Natural killer cell (primary cell): ENCODE data around the gene TBC1D22B. TPM values are rescaled to one million over a fixed set of nuclear protein-coding genes. Genes with fewer than 3 reads are reported as not detected.

Source experiments
- ATAC-seq, 3 donors: fragments of 150-1000 bp in 2 of 3; fragments of 200-7000 bp in 1 of 3; cut with Tn5 transposase; 1 replicate in 1 of 3; 2 replicates in 2 of 3; pipeline ENCODE4 v1.10.0; 2021; ENCODE audit warnings: mild to moderate bottlenecking in 2 of 3, moderate library complexity in 2 of 3
- DNase-seq, 2 donors: peaks; one replicate each; pipeline versions ENCODE4 v3.0.0 to v3.0.0-alpha.2; 2013 to 2021; ENCODE audit warnings: mixed read lengths in 1 of 2
- H3K27ac ChIP-seq: one replicate; pipeline ENCODE4 v1.5.1; 2013; ENCODE audit warnings: mild to moderate bottlenecking, low read length
- H3K27me3 ChIP-seq: one replicate; pipeline ENCODE4 v1.6.1; 2013; ENCODE audit warnings: low read length; ENCODE audit not compliant: control insufficient read depth, insufficient read depth
- H3K36me3 ChIP-seq: one replicate; pipeline ENCODE4 v1.6.1; 2013; ENCODE audit warnings: low read length; ENCODE audit not compliant: control insufficient read depth, insufficient read depth
- H3K4me1 ChIP-seq: one replicate; pipeline ENCODE4 v1.6.1; 2013; ENCODE audit warnings: low read length; ENCODE audit not compliant: control insufficient read depth, insufficient read depth
- H3K4me3 ChIP-seq: one replicate; pipeline ENCODE4 v1.5.1; 2013; ENCODE audit warnings: low read length
- H3K9me3 ChIP-seq: one replicate; pipeline ENCODE4 v1.6.1; 2013; ENCODE audit warnings: low read length; ENCODE audit not compliant: control insufficient read depth, insufficient read depth
- H3K27ac Mint-ChIP-seq, 2 donors: one replicate each; pipeline ENCODE4 v1.8.0; 2022; ENCODE audit warnings: mild to moderate bottlenecking in 2 of 2, mixed read lengths in 2 of 2, moderate library complexity in 1 of 2
- H3K27me3 Mint-ChIP-seq, 2 donors: one replicate each; pipeline ENCODE4 v1.8.0; 2022; ENCODE audit warnings: low read depth in 2 of 2, mixed read lengths in 2 of 2
- H3K36me3 Mint-ChIP-seq: one replicate; pipeline ENCODE4 v1.8.0; 2022; ENCODE audit warnings: mixed read lengths
- H3K4me1 Mint-ChIP-seq, 2 donors: one replicate each; pipeline ENCODE4 v1.8.0; 2022; ENCODE audit warnings: mixed read lengths in 2 of 2
- H3K4me3 Mint-ChIP-seq: one replicate; pipeline ENCODE4 v1.8.0; 2022; ENCODE audit warnings: mild to moderate bottlenecking, moderate library complexity, mixed read lengths
- H3K9me3 Mint-ChIP-seq, 2 donors: one replicate each; pipeline ENCODE4 v1.8.0; 2022; ENCODE audit warnings: mixed read lengths in 2 of 2
- CTCF ChIP-seq: fragments of 200-600 bp; IDR thresholded peaks from one replicate; pipeline ENCODE4 v1.8.0; 2022; ENCODE audit warnings: antibody characterized with exemption
- WGBS: methylation state at CpG from one replicate; pipeline ENCODE4 v1.1.7; 2013; ENCODE audit warnings: missing lambda C conversion rate; ENCODE audit not compliant: insufficient coverage; 5-methylcytosine and 5-hydroxymethylcytosine counted together
- intact Hi-C: fragments of 100-400 bp; cut with micrococcal nuclease; formaldehyde crosslinking; loops from one replicate; pipeline ENCODE4 v1.14.2; 2022
- total RNA-seq, 4 donors: library from RNA; stranded (reverse); fragments of 120-200 nt in 1 of 4; gene quantifications; one replicate each; pipeline versions ENCODE4 v1.2.3 to v1.2.4, GENCODE V29; 2013 to 2022

The TBC1D22B gene
- total RNA-seq, 3 donors from 2014 or later (not counting 1 experiment from before 2014, with no cell fraction given), result 8.0 to 12.1 (median 12.0) TPM

- Mint-ChIP-seq H3K27me3 (peaks cover 5 to 17% of the 10 kb centered on the region in 2 donors), H3K4me3 (no peak overlapping the region), H3K36me3 (no peaks in the 10 kb centered on the region), H3K27ac (peak overlapping the region; percentile 52 to 94), H3K9me3 (no peaks in the 10 kb centered on the region), H3K4me1 (peaks cover 12% of the 10 kb centered on the region in 2 donors)
- H3K27me3 ChIP-seq, result no peaks in the 10 kb centered on the region
- peaks cover 10% of the 10 kb centered on the region for H3K4me1 ChIP-seq
- no peaks in the 10 kb centered on the region for H3K9me3 ChIP-seq
- ATAC-seq (no peak), DNase-seq (no peak)
- intact Hi-C loops, result no loop called here
- no peaks in the 10 kb centered on the region for H3K36me3 ChIP-seq
- 97% methylated on average over 6 of the region's 6 CpGs for WGBS
- H3K27ac ChIP-seq, result no peak overlapping the region
- no peak overlapping the region for H3K4me3 ChIP-seq
- TF ChIP-seq CTCF, result no peak
Observed at GRCh38 chr6:37241131-37241530, 16.4 kb upstream of the TBC1D22B start.

GRCh38 chr6:37241775-37242428 is 15.7 kb upstream of the TBC1D22B start:
- Histone ChIP-seq H3K27me3 (no peaks in the 10 kb centered on the region), H3K4me3 (no peak overlapping the region), H3K27ac (no peak overlapping the region), H3K4me1 (peaks cover 10% of the 10 kb centered on the region), H3K9me3 (no peaks in the 10 kb centered on the region), H3K36me3 (no peaks in the 10 kb centered on the region)
- H3K9me3 Mint-ChIP-seq, result no peaks in the 10 kb centered on the region
- intact Hi-C loops, result no loop called here
- no peak overlapping the region for H3K4me3 Mint-ChIP-seq
- H3K27ac Mint-ChIP-seq, result peak overlapping the region in 1 of 2 donors; percentile 52
- ATAC-seq, result no peak
- DNase-seq, result no peak
- 97% methylated on average over 2 of the region's 5 CpGs for whole genome bisulfite sequencing
- peaks cover 5 to 20% of the 10 kb centered on the region in 2 donors for H3K27me3 Mint-ChIP-seq
- no peaks in the 10 kb centered on the region for H3K36me3 Mint-ChIP-seq
- H3K4me1 Mint-ChIP-seq, result peaks cover 12% of the 10 kb centered on the region in 2 donors
- no peak for TF ChIP-seq CTCF

- Histone ChIP-seq H3K36me3 (no peaks in the 10 kb centered on the region), H3K9me3 (no peaks in the 10 kb centered on the region), H3K4me3 (no peak overlapping the region), H3K27ac (no peak overlapping the region), H3K27me3 (no peaks in the 10 kb centered on the region), H3K4me1 (peaks cover 10% of the 10 kb centered on the region)
- intact Hi-C loops, result no loop called here
- peak overlapping the region in 1 of 2 donors; percentile 52 for H3K27ac Mint-ChIP-seq
- TF ChIP-seq CTCF, result no peak
- ATAC-seq (no peak), DNase-seq (no peak)
- H3K27me3 Mint-ChIP-seq, result peaks cover 7 to 20% of the 10 kb centered on the region in 2 donors
- H3K4me3 Mint-ChIP-seq, result no peak overlapping the region
- no peaks in the 10 kb centered on the region for H3K9me3 Mint-ChIP-seq
- no peaks in the 10 kb centered on the region for H3K36me3 Mint-ChIP-seq
- peaks cover 12% of the 10 kb centered on the region in 2 donors for H3K4me1 Mint-ChIP-seq
- WGBS, result no CpG with 5 or more reads among the region's 1 CpG
Observed at GRCh38 chr6:37242429-37243052, 15.0 kb upstream of the TBC1D22B start.
